Natural killer cell (primary cell): ENCODE data around the gene NR6A1. TPM values are rescaled to one million over a fixed set of nuclear protein-coding genes. Genes with fewer than 3 reads are reported as not detected.

Experiments
- ATAC-seq, 3 donors: fragments of 150-1000 bp in 2 of 3; fragments of 200-7000 bp in 1 of 3; cut with Tn5 transposase; 1 replicate in 1 of 3; 2 replicates in 2 of 3; pipeline ENCODE4 v1.10.0; 2021; ENCODE audit warnings: mild to moderate bottlenecking in 2 of 3, moderate library complexity in 2 of 3
- DNase-seq, 2 donors: peaks; one replicate each; pipeline versions ENCODE4 v3.0.0 to v3.0.0-alpha.2; 2013 to 2021; ENCODE audit warnings: mixed read lengths in 1 of 2
- H3K27ac ChIP-seq: one replicate; pipeline ENCODE4 v1.5.1; 2013; ENCODE audit warnings: mild to moderate bottlenecking, low read length
- H3K27me3 ChIP-seq: one replicate; pipeline ENCODE4 v1.6.1; 2013; ENCODE audit warnings: low read length; ENCODE audit not compliant: control insufficient read depth, insufficient read depth
- H3K36me3 ChIP-seq: one replicate; pipeline ENCODE4 v1.6.1; 2013; ENCODE audit warnings: low read length; ENCODE audit not compliant: control insufficient read depth, insufficient read depth
- H3K4me1 ChIP-seq: one replicate; pipeline ENCODE4 v1.6.1; 2013; ENCODE audit warnings: low read length; ENCODE audit not compliant: control insufficient read depth, insufficient read depth
- H3K4me3 ChIP-seq: one replicate; pipeline ENCODE4 v1.5.1; 2013; ENCODE audit warnings: low read length
- H3K9me3 ChIP-seq: one replicate; pipeline ENCODE4 v1.6.1; 2013; ENCODE audit warnings: low read length; ENCODE audit not compliant: control insufficient read depth, insufficient read depth
- H3K27ac Mint-ChIP-seq, 2 donors: one replicate each; pipeline ENCODE4 v1.8.0; 2022; ENCODE audit warnings: mild to moderate bottlenecking in 2 of 2, mixed read lengths in 2 of 2, moderate library complexity in 1 of 2
- H3K27me3 Mint-ChIP-seq, 2 donors: one replicate each; pipeline ENCODE4 v1.8.0; 2022; ENCODE audit warnings: low read depth in 2 of 2, mixed read lengths in 2 of 2
- H3K36me3 Mint-ChIP-seq: one replicate; pipeline ENCODE4 v1.8.0; 2022; ENCODE audit warnings: mixed read lengths
- H3K4me1 Mint-ChIP-seq, 2 donors: one replicate each; pipeline ENCODE4 v1.8.0; 2022; ENCODE audit warnings: mixed read lengths in 2 of 2
- H3K4me3 Mint-ChIP-seq: one replicate; pipeline ENCODE4 v1.8.0; 2022; ENCODE audit warnings: mild to moderate bottlenecking, moderate library complexity, mixed read lengths
- H3K9me3 Mint-ChIP-seq, 2 donors: one replicate each; pipeline ENCODE4 v1.8.0; 2022; ENCODE audit warnings: mixed read lengths in 2 of 2
- WGBS: methylation state at CpG from one replicate; pipeline ENCODE4 v1.1.7; 2013; ENCODE audit warnings: missing lambda C conversion rate; ENCODE audit not compliant: insufficient coverage; 5-methylcytosine and 5-hydroxymethylcytosine counted together
- intact Hi-C: fragments of 100-400 bp; cut with micrococcal nuclease; formaldehyde crosslinking; loops from one replicate; pipeline ENCODE4 v1.14.2; 2022
- total RNA-seq, 4 donors: library from RNA; stranded (reverse); fragments of 120-200 nt in 1 of 4; gene quantifications; one replicate each; pipeline versions ENCODE4 v1.2.3 to v1.2.4, GENCODE V29; 2013 to 2022
- TF ChIP-seq, protein P1 (sequence below): fragments of 200-600 bp; IDR thresholded peaks from one replicate; pipeline ENCODE4 v1.8.0; 2022; ENCODE audit warnings: antibody characterized with exemption

The NR6A1 gene
- total RNA-seq, 3 donors from 2014 or later (not counting 1 experiment from before 2014, with no cell fraction given): 0.07 to 0.75 (median 0.49) TPM

DNA sequence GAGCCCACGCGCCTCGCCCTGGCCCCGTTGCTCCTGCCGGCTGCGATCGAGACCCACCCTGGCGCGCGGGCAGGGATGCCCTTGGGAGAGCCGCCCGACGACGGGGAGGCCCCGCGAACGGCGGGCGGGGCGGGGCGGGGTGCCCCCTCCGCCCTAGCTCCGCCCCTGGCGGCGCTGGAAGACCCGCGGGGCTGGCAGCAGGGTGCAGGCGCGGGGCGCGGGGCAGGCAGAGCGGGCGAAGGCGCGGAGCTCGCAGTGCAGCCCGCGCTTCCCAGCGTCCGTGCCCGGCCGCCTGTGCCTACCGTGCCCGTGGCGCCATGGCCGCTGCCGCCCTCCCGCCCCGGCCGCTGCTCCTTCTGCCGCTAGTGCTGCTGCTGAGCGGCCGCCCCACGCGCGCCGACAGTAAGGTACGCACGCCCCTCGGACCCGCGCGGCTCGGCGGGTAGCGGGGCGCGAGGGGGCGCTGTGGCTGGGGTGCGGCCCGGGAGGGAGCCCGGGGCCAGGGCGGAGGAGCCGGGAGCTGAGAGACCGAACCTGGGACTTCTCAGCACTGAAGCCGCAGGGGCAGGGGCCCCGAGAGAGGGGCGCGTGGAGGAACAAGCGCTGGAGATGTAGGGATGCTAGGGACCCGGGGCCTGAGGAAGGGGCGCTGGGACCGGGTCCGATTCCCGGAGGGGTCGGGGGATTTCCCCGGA, 6.0 kb upstream of the NR6A1 start, which contains the start of gene OLFML2A:
Gene OLFML2A (plus strand): TSS at position 180 of the 695 bp plus-strand sequence. CDS start 138 bp downstream, at position 318.
- Histone ChIP-seq H3K9me3 (no peaks in the 10 kb centered on the region), H3K4me1 (peaks cover 11% of the 10 kb centered on the region), H3K4me3 (no peak within 1 kb of the TSS), H3K27me3 (peaks cover 9% of the 10 kb centered on the region), H3K27ac (no peak within 1 kb of the TSS), H3K36me3 (no peaks in the 10 kb centered on the region)
- Mint-ChIP-seq H3K27me3 (peaks cover 14 to 28% of the 10 kb centered on the region in 2 donors), H3K36me3 (no peaks in the 10 kb centered on the region), H3K27ac (no peak within 1 kb of the TSS), H3K4me3 (peak within 1 kb of the TSS; percentile 82), H3K9me3 (no peaks in the 10 kb centered on the region), H3K4me1 (peaks cover 24 to 26% of the 10 kb centered on the region in 2 donors)
- DNase-seq (peak in 1 of 2 donors; percentile 54), ATAC-seq (peak; percentile 29 to 50 (median 40))
- TF ChIP-seq, protein P1, sequence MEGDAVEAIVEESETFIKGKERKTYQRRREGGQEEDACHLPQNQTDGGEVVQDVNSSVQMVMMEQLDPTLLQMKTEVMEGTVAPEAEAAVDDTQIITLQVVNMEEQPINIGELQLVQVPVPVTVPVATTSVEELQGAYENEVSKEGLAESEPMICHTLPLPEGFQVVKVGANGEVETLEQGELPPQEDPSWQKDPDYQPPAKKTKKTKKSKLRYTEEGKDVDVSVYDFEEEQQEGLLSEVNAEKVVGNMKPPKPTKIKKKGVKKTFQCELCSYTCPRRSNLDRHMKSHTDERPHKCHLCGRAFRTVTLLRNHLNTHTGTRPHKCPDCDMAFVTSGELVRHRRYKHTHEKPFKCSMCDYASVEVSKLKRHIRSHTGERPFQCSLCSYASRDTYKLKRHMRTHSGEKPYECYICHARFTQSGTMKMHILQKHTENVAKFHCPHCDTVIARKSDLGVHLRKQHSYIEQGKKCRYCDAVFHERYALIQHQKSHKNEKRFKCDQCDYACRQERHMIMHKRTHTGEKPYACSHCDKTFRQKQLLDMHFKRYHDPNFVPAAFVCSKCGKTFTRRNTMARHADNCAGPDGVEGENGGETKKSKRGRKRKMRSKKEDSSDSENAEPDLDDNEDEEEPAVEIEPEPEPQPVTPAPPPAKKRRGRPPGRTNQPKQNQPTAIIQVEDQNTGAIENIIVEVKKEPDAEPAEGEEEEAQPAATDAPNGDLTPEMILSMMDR: no peak
- WGBS: 1% methylated on average over 87 of the region's 87 CpGs
- intact Hi-C loops: no loop called here

DNA sequence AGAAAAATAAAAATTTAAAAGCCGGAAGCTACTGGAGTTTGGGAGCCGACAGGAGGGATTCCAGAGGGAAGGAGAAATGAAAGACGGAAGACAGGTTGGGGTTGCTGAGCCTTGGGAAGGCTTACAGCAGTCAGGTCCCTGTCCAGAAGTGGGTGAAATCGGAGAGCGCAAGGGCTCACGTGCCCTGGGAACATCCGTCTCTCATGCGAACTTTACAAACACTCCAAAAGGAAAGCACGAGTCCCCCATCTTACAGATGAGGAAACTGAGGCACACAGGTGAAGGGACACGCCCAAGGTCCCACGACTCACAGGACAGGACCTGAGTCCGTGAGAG, 5.5 kb upstream of the NR6A1 start:
- intact Hi-C loops: no loop called here
- peaks cover 14 to 28% of the 10 kb centered on the region in 2 donors for H3K27me3 Mint-ChIP-seq

DNA sequence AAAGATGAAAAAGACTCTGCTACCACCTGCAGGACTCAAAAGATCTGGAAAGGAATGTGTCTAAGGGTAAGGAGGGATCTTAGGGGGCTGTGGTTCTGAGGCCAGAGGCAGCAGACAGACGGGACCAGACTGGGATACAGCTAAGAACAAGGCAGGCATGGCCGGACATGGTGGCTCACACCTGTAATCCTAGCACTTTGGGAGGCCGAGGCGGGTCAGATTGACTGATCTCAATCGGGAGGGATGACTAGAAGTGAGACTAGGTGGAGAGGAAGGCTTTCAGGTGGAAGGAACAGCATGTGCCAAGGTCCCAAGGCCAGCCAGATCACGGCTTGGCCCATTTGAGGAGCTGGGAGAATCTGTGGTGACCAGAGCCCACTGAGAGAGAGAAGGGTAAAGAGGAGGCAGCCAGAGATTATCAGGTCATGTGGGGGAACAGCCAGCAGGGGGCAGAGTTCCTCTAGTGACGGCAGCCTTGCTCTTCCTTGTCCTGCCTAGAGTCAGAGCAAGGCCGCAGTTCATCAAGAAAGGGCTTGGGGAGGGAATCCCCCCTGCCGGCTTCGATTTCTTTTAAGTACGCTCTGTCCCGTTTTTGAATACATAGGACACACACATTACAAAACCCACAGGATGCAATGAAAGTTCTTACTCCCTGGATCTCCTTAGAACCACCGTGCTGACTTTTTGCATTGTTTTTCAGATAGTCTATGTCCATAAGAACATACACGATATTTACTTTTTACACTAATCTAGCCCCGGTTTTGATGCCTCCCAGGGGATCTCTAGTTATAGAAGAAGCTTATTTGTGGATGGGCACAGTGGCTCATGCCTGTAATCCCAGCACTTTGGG, 3.2 kb upstream of the NR6A1 start:
- peaks cover 45 to 46% of the 10 kb centered on the region in 2 donors for H3K4me1 Mint-ChIP-seq
- TF ChIP-seq, protein P1: peak; percentile 68
- H3K4me3 Mint-ChIP-seq: peak overlapping the region; percentile 69
- 41% methylated on average over 13 of the region's 15 CpGs for WGBS
- no peak overlapping the region for H3K27ac ChIP-seq
- H3K27ac Mint-ChIP-seq: no peak overlapping the region
- no peaks in the 10 kb centered on the region for H3K36me3 ChIP-seq
- DNase-seq: peak; percentile 77 to 90
- intact Hi-C loops: loop anchor here (1.0 to 5.0 kb wide), 4 partner anchors 79 to 600 kb away; partner anchors contain the start of gene WDR38
- H3K4me1 ChIP-seq: peaks cover 31% of the 10 kb centered on the region
- no peaks in the 10 kb centered on the region for H3K9me3 ChIP-seq
- peaks cover 21% of the 10 kb centered on the region for H3K27me3 ChIP-seq
- H3K36me3 Mint-ChIP-seq: no peaks in the 10 kb centered on the region
- H3K4me3 ChIP-seq: no peak overlapping the region
- peak in 2 of 3 donors; percentile 18 to 27 for ATAC-seq
- no peaks in the 10 kb centered on the region for H3K9me3 Mint-ChIP-seq
- peaks cover 27 to 43% of the 10 kb centered on the region in 2 donors for H3K27me3 Mint-ChIP-seq

More for the DNA sequence above, 5.5 kb upstream of the NR6A1 start:
- H3K4me3 Mint-ChIP-seq: peak overlapping the region; percentile 82
- Histone ChIP-seq H3K27me3 (peaks cover 9% of the 10 kb centered on the region), H3K27ac (no peak overlapping the region), H3K36me3 (no peaks in the 10 kb centered on the region), H3K9me3 (no peaks in the 10 kb centered on the region), H3K4me3 (no peak overlapping the region), H3K4me1 (peaks cover 16% of the 10 kb centered on the region)
- H3K36me3 Mint-ChIP-seq: no peaks in the 10 kb centered on the region
- TF ChIP-seq, protein P1: no peak
- ATAC-seq (no peak), DNase-seq (no peak)
- peaks cover 28 to 30% of the 10 kb centered on the region in 2 donors for H3K4me1 Mint-ChIP-seq
- no peaks in the 10 kb centered on the region for H3K9me3 Mint-ChIP-seq
- H3K27ac Mint-ChIP-seq: no peak overlapping the region
- WGBS: 38% methylated on average over 12 of the region's 12 CpGs
